GM12872 (cell line): ENCODE measurements around the gene BUB1.

Source experiments
- CTCF ChIP-seq: IDR thresholded peaks from 3 replicates; pipeline ENCODE4 v1.5.1; 2011; ENCODE audit warnings: low read depth, mild to moderate bottlenecking, low read length, moderate library complexity; ENCODE audit not compliant: insufficient read depth

Gene BUB1

GRCh38 chr2:110707386-110707965, 29.6 kb upstream of the BUB1 start:
- TF ChIP-seq CTCF, result no peak

GRCh38 chr2:110702514-110703380, 24.9 kb upstream of the BUB1 start:
- TF ChIP-seq CTCF, result no peak

GRCh38 chr2:110691612-110692258, 13.9 kb upstream of the BUB1 start:
- no peak for TF ChIP-seq CTCF

- TF ChIP-seq CTCF, result no peak
These were observed 12.5 kb upstream of the BUB1 start for GRCh38 chr2:110690083-110690965.

- no peak for TF ChIP-seq CTCF
These were observed 10.8 kb upstream of the BUB1 start for GRCh38 chr2:110688594-110689091.

- no peak for TF ChIP-seq CTCF
These were observed 5.0 kb upstream of the BUB1 start for GRCh38 chr2:110682872-110683271.
